Airway epithelial cell (primary cell): ENCODE results near the gene TMEM121. TPM values are rescaled to one million over a fixed set of nuclear protein-coding genes. Genes with fewer than 3 reads are reported as not detected.

ENCODE experiments used
- total RNA-seq: library from RNA; depleted of rRNA; stranded (reverse); fragments of >200 nt; gene quantifications from 2 replicates; pipeline ENCODE4 v1.2.3, GENCODE V29; 2015

The TMEM121 gene
- 3.2 and 4.5 TPM in 2 replicates for total RNA-seq

DNA sequence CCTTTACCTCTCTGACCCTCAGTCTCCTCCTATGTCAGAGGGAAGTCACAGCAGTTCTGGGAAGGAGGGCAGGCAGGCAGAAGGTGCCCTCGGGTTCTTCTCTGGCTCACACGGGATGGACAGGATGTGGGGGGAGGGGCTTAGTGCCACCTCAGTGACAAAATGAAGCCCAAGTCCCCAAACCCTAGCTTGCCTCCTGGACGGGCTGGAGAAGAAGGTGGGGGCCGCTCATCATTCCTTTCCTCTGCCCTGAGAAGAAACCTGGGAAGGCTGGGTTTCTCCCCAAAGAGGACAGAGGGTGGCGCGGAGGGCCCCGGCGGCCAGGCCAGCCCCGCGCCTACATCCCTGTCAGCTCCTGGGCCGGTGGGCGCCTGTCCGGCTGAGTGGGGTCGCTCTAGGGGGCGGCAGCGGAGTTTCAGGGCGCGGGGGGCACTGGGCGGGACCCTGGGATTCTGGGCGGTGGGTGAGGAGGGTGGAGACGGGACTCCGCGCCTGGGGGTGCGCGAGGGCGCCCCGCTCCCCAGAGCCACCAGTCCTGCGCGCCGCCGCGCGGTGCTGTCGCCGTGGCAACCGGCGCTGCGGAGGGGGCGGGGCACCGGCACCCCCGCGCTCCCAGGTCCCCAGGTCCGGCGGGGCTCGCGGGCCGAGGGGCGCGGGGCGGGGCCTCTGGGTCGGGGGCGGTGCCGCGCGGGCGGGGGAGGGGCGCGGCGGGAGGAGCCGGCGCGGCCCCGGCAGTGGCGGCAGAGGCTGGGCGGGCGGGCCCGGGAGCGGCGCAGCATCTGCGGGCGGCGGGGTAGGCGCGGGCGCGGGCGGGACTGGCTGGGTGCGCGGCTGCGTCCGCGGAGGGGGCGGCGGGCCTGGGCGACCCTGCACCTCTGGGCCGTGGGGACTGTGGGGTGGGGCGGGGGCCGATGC lies at the start of gene TMEM121:
Gene TMEM121, plus strand, starts transcription at position 723 of the 915 bp plus-strand sequence. CDS start 2,252 bp downstream, outside the sequence.

DNA sequence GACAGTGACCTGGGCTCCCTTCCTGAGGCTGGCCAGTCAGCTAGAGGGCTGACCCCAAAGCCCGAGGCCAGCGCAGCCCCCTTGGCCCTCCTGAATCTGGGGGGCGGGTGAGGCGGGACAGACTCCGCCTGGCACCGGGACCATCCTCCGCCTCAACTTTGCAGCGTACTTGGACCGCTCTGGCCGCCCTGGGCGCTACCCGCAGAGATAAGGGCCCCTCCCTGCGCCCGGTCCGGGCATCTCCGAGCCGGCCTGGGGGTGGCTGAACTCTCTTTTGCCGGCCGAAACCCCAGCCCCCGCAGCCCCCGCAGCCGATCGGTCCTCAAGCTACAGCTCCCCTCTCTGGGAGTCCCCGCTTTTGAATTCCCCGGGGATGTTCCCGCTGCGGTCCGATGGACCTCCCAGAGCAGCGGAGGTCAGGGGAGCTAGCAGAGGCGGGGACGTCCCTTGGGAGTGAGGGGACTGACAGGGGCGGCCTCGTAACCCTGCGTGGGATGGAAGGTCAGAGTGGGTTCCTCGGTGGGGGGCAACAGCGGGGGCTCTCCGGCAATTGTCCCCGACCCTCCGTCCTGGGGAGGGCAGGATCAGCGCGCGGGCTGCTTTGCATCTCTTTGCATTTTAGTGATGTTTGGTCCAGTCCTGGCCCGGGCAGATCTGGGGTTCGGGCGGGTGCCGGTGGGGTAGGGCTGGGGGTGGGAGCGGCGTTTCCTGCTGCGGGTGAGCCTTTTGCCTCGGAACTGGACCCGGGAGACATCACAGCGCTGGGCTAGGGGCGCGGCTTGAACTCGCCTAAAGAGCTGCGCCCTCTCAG lies 40.0 kb upstream of the TMEM121 start, which contains the start of gene CRIP1:
Gene CRIP1, plus strand, starts transcription at position 724 of the 811 bp plus-strand sequence. CDS start 374 bp downstream, outside the sequence.

DNA sequence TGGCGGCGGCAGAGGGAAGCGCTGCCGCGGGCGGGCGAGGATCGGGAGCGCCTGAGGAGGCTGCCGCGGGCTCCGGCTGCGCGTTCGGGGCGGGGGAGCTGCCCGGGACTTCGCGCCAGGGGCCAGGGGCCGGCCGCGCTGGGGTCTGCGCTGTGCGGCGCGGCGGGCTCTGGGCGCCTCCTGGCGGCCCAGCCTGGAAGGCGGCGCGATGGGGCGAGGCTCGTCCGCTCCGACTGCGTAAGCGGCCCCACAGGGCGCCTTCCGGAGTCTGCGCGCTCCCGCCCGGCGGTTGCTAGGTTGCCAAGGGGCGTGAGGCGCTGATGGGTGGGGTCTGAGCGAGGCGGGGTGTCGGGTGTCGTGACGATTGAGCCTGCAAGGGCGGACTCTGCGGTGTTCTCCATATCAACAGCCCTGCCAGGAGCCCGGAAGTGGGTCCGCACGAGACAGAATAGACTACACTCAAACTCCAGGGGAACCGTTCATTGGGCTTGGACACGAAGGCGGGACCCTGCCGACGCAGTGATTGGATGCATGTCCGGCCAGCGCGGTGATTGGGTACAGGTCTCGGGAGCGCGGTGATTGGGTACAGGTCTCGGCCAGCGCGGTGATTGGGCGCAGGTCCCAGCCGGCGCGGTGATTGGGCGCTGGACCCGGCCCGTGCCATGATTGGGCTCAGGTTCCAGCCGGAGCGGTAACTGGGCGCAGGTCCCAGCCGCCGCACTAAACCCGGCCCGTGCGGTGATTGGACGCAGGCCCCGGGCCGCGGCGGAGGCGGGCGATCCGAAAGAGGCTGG lies 35.6 kb upstream of the TMEM121 start, which contains the start of gene TEDC1:
Gene TEDC1, plus strand, starts transcription at position 675 of the 794 bp plus-strand sequence. CDS start 130 bp downstream, outside the sequence.

Other genes starting within 250 kb of the TMEM121 start
- 20.2 and 24.8 TPM in 2 replicates for gene BRF1, start 225.6 kb upstream of the TMEM121 start, total RNA-seq
- gene PACS2, start 211.8 kb upstream of the TMEM121 start, total RNA-seq: 29.2 and 46.5 TPM in 2 replicates
- 0.07 TPM in 1 of 2 replicates, not detected in the other for gene TEX22, start 128.0 kb upstream of the TMEM121 start, total RNA-seq
- gene MTA1, start 106.8 kb upstream of the TMEM121 start, total RNA-seq: 30.8 and 50.1 TPM in 2 replicates
- gene CRIP2, start 51.8 kb upstream of the TMEM121 start, total RNA-seq: 164 and 186 TPM in 2 replicates
- gene CRIP1, start 39.7 kb upstream of the TMEM121 start, total RNA-seq: 3.9 and 16.0 TPM in 2 replicates
- gene TEDC1, start 35.3 kb upstream of the TMEM121 start, total RNA-seq: 25.2 and 37.2 TPM in 2 replicates